Lower leg skin (tissue), 3 donors: ENCODE measurements around the gene MATR3.

Experiments
- CTCF ChIP-seq, 3 donors: fragments of 450-650 bp; IDR thresholded peaks; one replicate each; pipeline ENCODE4 v1.5.1; 2016; ENCODE audit warnings: antibody characterized with exemption in 3 of 3, mild to moderate bottlenecking in 3 of 3, moderate library complexity in 2 of 3
- POLR2A ChIP-seq, 2 donors: fragments of 450-650 bp; IDR thresholded peaks; one replicate each; pipeline ENCODE4 v1.6.1; 2016 to 2017; ENCODE audit warnings: antibody characterized with exemption in 2 of 2, mild to moderate bottlenecking in 1 of 2, moderate library complexity in 1 of 2

GRCh38 chr5:139262059-139262741 is 31.3 kb upstream of the MATR3 start:
- no peak for TF ChIP-seq CTCF (IDR thresholded peaks at IDR 0.05)
- TF ChIP-seq POLR2A (IDR thresholded peaks at IDR 0.05) = no peak
